ENCODE data around the gene DNAAF5. TPM values are rescaled to one million over a fixed set of nuclear protein-coding genes. Genes with fewer than 3 reads are reported as not detected.
"Not testable (repeated sequence)": the region's sequence is repeated elsewhere in the genome, so short reads cannot be mapped to it uniquely, and the experiment has no call there.

The DNAAF5 gene
- total RNA-seq, 4 donors from 2014 or later = 26.8 to 75.8 (median 45.3) TPM

DNA sequence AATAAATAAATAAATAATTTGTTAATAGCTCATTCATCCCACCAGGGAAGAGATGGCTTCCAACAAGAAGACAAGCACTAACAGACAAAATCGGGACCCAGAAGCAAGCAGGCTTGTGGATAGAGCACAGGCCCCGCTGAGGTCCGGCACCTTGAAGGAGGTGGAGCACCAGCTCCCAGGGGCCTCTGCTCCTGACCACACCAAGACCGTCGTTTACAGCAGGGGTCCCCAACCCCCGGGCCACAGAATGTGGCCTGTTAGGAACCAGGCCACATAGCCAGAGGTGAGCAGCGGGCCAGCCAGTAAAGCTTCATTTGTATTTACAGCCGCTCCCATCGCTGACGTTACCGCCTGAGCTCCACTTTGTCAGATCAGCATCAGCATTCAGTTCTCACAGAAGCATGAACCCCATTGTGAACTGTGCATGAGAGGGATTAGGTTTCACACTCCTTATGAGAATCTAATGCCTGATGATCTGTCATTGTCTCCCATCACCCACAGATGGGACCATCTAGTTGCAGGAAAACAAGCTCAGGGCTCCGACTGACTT, 72.5 kb downstream of the DNAAF5 start:
- no peak for TF ChIP-seq POLR2A (IDR thresholded peaks at IDR 0.05)
- no peak overlapping the region for H3K27ac ChIP-seq
- peaks cover 0 to 14% (median 3%) of the 10 kb centered on the region in 4 donors for H3K4me1 ChIP-seq
- peaks cover 0 to 9% (median 0%) of the 10 kb centered on the region in 4 donors for H3K9me3 ChIP-seq
- no peaks in the 10 kb centered on the region for H3K36me3 ChIP-seq
- no peak overlapping the region for H3K4me3 ChIP-seq
- no peaks in the 10 kb centered on the region for H3K27me3 ChIP-seq
- DNase-seq = no peak

GRCh38 chr7:800692-801091, 74.2 kb downstream of the DNAAF5 start:
- Histone ChIP-seq H3K4me1 (peaks cover 0 to 17% (median 4%) of the 10 kb centered on the region in 4 donors), H3K36me3 (no peaks in the 10 kb centered on the region), H3K9me3 (no peaks in the 10 kb centered on the region), H3K27me3 (no peaks in the 10 kb centered on the region), H3K4me3 (no peak overlapping the region), H3K27ac (no peak overlapping the region)
- no peak for DNase-seq
- TF ChIP-seq POLR2A (IDR thresholded peaks at IDR 0.05) = no peak
- TF ChIP-seq CTCF (IDR thresholded peaks at IDR 0.05) = no peak

DNA sequence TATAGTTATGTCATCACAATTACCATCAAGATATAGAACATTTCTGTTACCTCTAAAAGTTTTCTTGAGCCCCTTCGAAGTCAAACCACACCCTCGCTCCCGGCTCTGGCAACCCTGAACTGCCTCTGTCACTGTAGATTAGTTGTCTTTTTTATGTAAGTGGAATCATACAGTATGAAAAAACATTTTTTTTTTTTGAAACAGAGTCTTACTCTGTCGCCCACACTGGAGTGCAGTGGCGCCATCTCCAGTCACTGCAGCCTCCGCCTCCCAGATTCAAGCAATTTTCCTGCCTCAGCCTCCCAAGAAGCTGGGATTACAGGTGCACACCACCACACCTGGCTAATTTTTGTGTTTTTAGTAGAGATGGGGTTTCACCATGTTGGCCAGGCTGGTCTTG, 74.9 kb downstream of the DNAAF5 start:
- Histone ChIP-seq H3K27ac (peak overlapping the region in 1 of 4 donors; percentile 50), H3K4me1 (peaks cover 0 to 20% (median 5%) of the 10 kb centered on the region in 4 donors)
- not testable (repeated sequence) for H3K36me3 ChIP-seq, H3K9me3 ChIP-seq, H3K4me3 ChIP-seq, H3K27me3 ChIP-seq
- DNase-seq = peak in 1 of 3 donors; percentile 14

GRCh38 chr7:801940-802381, 75.5 kb downstream of the DNAAF5 start:
- TF ChIP-seq CTCF (IDR thresholded peaks at IDR 0.05) (no peak), POLR2A (IDR thresholded peaks at IDR 0.05) (no peak)
- Histone ChIP-seq H3K36me3 (no peaks in the 10 kb centered on the region), H3K27ac (peak overlapping the region in 3 of 4 donors; percentile 28 to 65 (median 50)), H3K4me3 (peak overlapping the region in 2 of 4 donors; percentile 20 to 26), H3K4me1 (peaks cover 0 to 20% (median 5%) of the 10 kb centered on the region in 4 donors), H3K9me3 (no peaks in the 10 kb centered on the region), H3K27me3 (no peaks in the 10 kb centered on the region)
- DNase-seq = peak in 2 of 3 donors; percentile 72 to 76

- H3K27me3 ChIP-seq = no peaks in the 10 kb centered on the region
- H3K27ac ChIP-seq = peak overlapping the region in 3 of 4 donors; percentile 28 to 65 (median 50)
- TF ChIP-seq POLR2A (IDR thresholded peaks at IDR 0.05) = no peak
- TF ChIP-seq CTCF (IDR thresholded peaks at IDR 0.05) = no peak
- no peaks in the 10 kb centered on the region for H3K36me3 ChIP-seq
- peak overlapping the region in 1 of 4 donors; percentile 20 for H3K4me3 ChIP-seq
- H3K4me1 ChIP-seq = peaks cover 0 to 20% (median 5%) of the 10 kb centered on the region in 4 donors
- DNase-seq = peak in 1 of 3 donors; percentile 39
- H3K9me3 ChIP-seq = no peaks in the 10 kb centered on the region
Observed at GRCh38 chr7:802500-803242, 76.2 kb downstream of the DNAAF5 start.

GRCh38 chr7:803243-803635, 76.7 kb downstream of the DNAAF5 start:
- H3K27ac ChIP-seq = peak overlapping the region in 1 of 4 donors; percentile 50
- peaks cover 0 to 20% (median 5%) of the 10 kb centered on the region in 4 donors for H3K4me1 ChIP-seq
- no peak for TF ChIP-seq CTCF (IDR thresholded peaks at IDR 0.05)
- H3K27me3 ChIP-seq = no peaks in the 10 kb centered on the region
- no peaks in the 10 kb centered on the region for H3K9me3 ChIP-seq
- no peak for DNase-seq
- H3K4me3 ChIP-seq = no peak overlapping the region
- H3K36me3 ChIP-seq = no peaks in the 10 kb centered on the region

DNA sequence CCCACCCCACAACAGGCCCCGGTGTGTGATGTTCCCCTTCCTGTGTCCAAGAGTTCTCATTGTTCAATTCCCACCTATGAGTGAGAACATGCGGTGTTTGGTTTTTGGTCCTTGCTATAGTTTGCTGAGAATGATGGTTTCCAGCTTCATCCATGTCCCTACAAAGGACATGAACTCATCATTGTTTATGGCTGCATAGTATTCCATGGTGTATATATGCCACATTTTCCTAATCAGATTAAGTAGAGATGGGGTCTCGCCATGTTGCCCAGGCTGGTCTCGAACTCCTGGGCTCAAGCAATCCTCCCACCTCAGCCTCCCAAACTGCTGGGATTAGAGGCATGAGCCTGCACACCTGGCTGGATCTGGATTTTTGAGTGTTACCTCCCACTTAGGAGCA, 77.3 kb downstream of the DNAAF5 start:
- DNase-seq, H3K36me3 ChIP-seq, H3K4me3 ChIP-seq, H3K27me3 ChIP-seq, H3K27ac ChIP-seq, H3K9me3 ChIP-seq: not testable (repeated sequence)
- peaks cover 0 to 20% (median 5%) of the 10 kb centered on the region in 4 donors for H3K4me1 ChIP-seq
